Activated T-cell treated with anti-CD3 and anti-CD28 coated beads for 24 hours (primary cell): ENCODE results near the gene DCAKD.

Experiments
- DNase-seq: peaks from one replicate; pipeline ENCODE4 v3.0.0-alpha.2; 2020; ENCODE audit warnings: low read depth

DCAKD gene

GRCh38 chr17:44999433-44999832 lies 52.0 kb downstream of the DCAKD start:
- no peak for DNase-seq

GRCh38 chr17:44998646-44999045 lies 52.8 kb downstream of the DCAKD start:
- DNase-seq = no peak

GRCh38 chr17:44997733-44998520 lies 53.5 kb downstream of the DCAKD start:
- no peak for DNase-seq

GRCh38 chr17:44996304-44996703 lies 55.1 kb downstream of the DCAKD start:
- no peak for DNase-seq

- no peak for DNase-seq
These were observed 55.9 kb downstream of the DCAKD start for GRCh38 chr17:44995436-44996001.

DNA sequence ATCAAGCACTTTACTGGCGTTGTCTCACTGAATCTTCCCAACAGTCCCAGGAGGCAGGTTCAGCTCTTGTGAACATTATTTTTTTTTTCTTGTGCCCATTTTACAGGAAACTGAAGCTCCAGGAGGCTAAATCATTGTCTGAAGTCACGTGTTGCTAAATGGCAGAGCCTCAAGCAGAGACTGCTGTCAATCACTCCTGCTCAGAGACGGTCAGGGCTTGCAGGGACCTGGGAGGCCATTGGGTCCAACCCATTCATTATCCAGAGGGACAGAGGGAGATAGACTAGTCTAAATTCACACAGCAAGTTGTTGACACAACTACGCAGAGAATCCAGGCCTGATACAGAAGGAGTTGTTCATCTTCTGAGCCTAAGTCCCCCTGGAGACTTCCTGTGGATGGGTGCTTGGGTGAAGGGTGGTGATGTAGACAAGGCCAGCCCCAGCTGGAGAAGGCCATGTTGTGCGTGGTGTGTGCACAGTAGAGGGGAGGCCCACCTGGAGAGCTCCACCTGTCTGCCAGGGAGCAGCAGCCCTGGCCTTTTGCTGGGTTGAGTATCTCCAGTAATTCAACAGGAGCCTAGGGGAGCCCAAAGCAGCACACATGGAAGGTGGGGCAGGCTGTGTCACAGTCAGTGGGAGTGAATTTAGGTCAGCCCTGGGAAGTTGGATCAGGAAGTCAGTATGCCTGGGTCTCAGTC lies 59.0 kb downstream of the DCAKD start:
- no peak for DNase-seq

DNA sequence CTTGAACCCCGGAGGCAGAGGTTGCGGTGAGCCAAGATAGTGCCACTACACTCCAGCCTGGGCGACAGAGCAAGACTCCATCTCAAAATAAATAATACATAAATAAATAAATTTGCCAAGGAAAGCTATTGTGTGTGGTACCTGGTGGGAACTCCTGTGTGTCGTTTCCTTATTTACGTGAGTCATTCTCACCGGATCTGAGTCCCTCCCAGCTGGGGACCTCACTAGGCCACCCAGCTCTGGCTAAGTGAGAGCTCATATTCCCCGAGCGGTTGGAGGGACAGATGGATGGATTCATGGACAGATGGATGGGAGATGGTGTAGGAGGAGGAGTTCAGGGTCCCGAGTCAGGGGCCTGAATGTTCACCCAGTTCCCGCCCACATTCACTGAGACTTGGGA lies 60.4 kb downstream of the DCAKD start:
- no peak for DNase-seq

DNA sequence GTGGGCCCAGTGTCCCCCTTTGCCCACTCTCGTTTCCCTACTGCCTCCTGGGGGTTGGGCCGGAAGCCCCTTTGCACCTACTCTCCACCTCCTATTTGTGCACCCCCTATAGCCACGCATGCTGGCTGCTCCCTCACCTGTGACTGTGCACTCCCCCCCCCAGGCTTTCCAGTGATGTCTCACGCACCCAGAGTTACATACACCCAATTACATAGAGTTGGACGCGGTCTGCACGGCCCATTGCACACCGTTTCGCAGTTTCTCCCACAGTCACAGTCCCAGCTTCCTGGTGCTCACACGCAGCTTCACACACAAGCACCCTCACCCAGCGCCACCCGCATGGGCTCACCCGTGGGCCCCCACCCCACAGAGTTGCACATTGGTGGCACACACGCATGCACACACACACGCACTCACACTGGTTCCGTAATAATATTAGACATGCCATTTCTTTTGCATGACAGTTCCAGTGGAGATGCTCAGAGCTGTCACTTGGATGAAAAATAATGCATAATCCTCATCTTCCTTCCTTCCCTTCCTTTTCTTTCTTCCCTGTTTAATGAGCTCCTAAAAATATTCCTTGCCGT lies 61.8 kb downstream of the DCAKD start:
- DNase-seq = no peak

DNA sequence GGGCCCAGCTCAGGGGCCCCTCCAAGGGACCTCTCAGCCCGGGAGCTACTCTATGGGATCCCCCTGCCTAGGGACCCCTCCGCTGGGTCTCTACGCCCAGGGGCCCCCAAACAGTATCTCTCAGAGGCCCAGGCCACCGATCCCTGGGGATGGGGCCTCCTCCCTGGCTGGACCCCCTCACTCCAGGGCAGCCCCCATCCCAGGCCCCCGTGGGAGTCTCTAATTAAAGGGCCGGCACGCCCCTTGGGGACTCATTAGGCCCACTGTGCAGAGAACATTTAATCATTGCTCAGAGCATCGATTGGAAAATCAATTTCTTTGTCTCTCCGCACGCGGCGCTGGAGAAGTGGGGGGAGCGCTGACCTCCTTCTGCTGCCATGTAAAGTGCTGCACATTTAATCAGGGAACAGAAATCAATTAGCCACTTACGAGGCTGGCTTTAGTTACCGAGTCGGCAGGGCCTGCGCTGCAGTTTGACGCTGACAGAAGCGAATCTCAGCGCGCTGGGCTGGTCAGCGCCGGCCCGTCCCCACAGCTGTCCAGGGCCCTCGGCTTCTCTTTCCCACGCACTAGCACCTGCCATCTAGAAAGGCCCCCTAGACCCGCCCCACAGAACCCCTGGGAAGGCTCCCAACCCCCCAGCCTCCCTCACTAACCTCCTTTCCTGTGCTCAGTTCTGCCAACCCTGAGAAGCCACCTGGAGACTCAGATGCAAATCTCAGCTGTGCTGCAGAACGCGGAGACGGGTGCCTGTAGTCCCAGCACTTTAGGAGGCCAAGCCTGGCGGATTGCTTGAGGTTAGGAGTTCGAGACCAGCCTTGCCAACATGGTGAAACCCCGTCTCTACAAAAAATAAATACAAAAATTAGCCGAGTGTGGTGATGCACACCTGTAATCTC lies 63.1 kb downstream of the DCAKD start:
- DNase-seq = no peak

DNA sequence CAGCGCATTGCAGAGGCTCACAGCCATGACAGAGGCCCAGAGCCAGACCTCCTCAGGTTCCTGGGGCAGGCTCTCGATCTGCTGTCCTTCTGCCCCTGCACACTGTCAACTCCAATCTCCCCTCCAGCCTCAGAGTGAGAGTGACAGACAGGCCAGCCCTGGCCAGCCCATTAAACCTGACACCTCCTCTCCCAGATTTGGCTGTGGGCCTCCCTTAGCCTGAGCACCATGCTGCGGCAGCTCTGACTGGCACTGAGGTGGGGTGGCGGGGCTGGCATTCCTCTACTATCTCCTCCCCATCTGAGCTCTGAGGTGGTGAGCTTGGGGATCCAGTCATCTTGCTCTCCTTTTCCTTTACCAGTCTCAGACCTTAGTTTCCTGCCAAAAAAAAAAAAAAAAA lies 67.9 kb downstream of the DCAKD start:
- no peak for DNase-seq

DNA sequence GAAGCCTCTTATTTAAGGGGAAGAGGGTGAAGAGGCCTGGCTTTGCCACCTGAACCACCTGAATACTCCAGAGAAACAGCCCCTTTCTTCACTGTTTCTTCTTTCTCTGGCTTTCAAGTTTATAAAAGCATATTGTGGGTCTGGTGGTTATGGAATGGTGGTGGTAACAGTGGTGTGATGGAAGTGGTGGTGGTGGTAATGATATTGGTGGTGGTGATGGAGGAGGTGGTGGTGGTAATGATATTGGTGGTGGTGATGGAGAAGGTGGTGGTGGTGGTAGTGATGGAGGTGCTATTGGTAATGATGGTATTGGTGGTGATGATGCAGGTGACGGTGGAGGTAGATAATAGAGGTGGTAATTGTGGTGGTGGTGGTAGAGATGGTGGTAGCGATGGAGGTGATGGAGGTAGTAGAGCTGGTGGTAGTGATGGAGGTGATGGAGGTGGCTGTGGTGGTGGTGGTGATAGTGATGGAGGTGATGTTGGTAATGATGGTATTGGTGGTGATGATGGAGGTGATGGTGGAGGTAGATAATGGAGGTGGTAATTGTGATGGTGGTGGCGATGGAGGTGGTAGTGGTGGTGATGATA lies 69.2 kb downstream of the DCAKD start:
- DNase-seq = no peak

DNA sequence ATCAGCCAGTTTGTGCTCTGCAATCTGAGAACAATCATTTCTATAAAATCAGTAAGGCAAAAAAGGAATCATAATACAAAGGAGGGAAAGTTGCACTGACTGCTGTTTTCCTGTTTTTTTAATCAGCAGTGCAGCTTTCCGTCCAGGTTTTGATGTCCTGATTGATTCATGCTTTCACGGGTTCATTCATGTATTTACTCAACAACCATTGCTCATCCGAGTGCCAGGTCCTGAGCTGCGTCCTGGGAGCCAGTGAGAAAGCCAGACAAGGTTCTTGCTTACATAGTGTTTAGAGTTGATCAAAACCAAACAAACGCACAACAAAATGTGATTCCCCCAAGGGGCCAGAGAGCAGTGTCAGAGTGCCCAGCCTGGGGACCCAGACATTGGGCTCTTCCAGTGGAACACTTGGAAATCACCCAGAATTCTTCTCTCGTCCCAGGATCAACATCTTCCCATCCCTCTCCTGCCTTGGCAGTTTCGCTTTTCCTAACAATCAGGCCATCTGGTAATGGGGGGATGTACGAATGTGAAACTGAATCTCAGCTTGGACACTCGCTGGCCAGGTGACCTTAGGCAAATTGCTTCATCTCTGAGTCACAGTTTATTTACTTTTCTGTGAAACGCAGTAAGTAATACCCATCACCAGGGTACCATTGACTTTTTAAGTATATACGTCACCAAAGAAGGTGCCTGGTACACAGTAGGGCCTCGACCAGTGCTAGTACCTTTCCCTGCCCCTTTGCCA lies 70.0 kb downstream of the DCAKD start:
- DNase-seq = no peak

DNA sequence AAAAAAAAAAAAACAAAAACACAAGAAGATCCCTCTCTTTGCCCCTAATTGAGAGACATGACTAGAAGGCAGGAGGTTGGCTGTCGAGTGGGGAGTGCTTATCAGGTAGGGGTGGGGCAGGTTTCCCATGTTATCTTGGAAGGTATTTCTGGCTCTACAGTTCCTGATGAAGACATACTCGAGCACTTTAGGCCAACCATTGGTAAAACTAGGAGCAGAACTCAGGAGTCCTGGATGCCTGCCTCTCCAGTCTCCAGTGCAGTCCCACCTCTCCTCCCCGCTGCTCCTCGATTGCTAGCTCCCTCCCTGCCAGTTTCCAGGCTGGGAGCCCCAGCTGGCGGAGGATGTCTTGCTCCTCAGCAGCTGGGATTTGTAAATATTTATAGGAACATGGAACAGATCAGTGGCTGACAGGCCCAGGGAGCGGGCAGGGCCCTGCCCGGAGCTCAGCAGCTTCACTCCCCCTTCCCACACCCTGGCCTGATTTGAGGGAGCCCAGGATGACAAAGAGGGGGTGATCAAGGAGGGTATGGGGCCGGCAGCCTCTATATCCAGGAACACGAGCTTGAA lies 71.9 kb downstream of the DCAKD start:
- DNase-seq = no peak

- no peak for DNase-seq
These were observed 72.6 kb downstream of the DCAKD start for GRCh38 chr17:44978807-44979206.

GRCh38 chr17:44977814-44978550 lies 73.5 kb downstream of the DCAKD start:
- DNase-seq = no peak

- no peak for DNase-seq
These were observed 74.4 kb downstream of the DCAKD start for GRCh38 chr17:44977065-44977464.

GRCh38 chr17:44976206-44976605 lies 75.2 kb downstream of the DCAKD start:
- no peak for DNase-seq
